Activated naive CD4-positive, alpha-beta T cell treated with anti-CD3 and anti-CD28 coated beads, Interleukin-2, amount 10 ng/mL, durations not matched to agents 7 days and 5 days (primary cell): ENCODE measurements around the gene LMAN1L.
A peak's percentile ranks its signal among the peaks of the same experiment; 100 is the strongest.

Experiments used
- CTCF ChIA-PET: fragments of 350-600 bp; sonication (Branson Sonifier 250); formaldehyde crosslinking; loops from one replicate; lab custom pipeline; 2021; ENCODE audit warnings: antibody characterized with exemption; lab: Charles Lee
- DNase-seq: peaks from one replicate; pipeline ENCODE4 v3.0.0-alpha.2; 2020
- H3K27ac Mint-ChIP-seq: one replicate; pipeline ENCODE4 v1.8.0; 2021; ENCODE audit warnings: mild to moderate bottlenecking, moderate library complexity, mixed read lengths
- H3K27me3 Mint-ChIP-seq: one replicate; pipeline ENCODE4 v1.8.0; 2021; ENCODE audit warnings: mild to moderate bottlenecking, mixed read lengths
- H3K36me3 Mint-ChIP-seq: one replicate; pipeline ENCODE4 v1.8.0; 2021; ENCODE audit warnings: mixed read lengths
- H3K4me1 Mint-ChIP-seq: one replicate; pipeline ENCODE4 v1.8.0; 2021; ENCODE audit warnings: mixed read lengths
- H3K4me3 Mint-ChIP-seq: one replicate; pipeline ENCODE4 v1.8.0; 2021; ENCODE audit warnings: mild to moderate bottlenecking, moderate library complexity, mixed read lengths
- H3K9me3 Mint-ChIP-seq: one replicate; pipeline ENCODE4 v1.8.0; 2021; ENCODE audit warnings: mixed read lengths

The LMAN1L gene

GRCh38 chr15:74843891-74844299 lies 31.3 kb downstream of the LMAN1L start:
- Mint-ChIP-seq H3K27me3 (no peaks in the 10 kb centered on the region), H3K4me1 (peaks cover 62% of the 10 kb centered on the region), H3K27ac (peak overlapping the region; percentile 92), H3K36me3 (peaks cover 53% of the 10 kb centered on the region), H3K9me3 (no peaks in the 10 kb centered on the region), H3K4me3 (peak overlapping the region; percentile 95)
- CTCF ChIA-PET = interaction anchor here (0.5 to 3.6 kb wide), 13 partner anchors 13 to 1060 kb away, joined by 3 to 27 read pairs (median 5); partner anchors contain the start of genes FBXO22 and MPI
- DNase-seq = no peak

GRCh38 chr15:74844319-74845207 lies 31.9 kb downstream of the LMAN1L start:
- no peak for DNase-seq
- Mint-ChIP-seq H3K36me3 (peaks cover 52% of the 10 kb centered on the region), H3K4me3 (peak overlapping the region; percentile 61), H3K27ac (peak overlapping the region; percentile 92), H3K27me3 (no peaks in the 10 kb centered on the region), H3K9me3 (no peaks in the 10 kb centered on the region), H3K4me1 (peaks cover 62% of the 10 kb centered on the region)
- CTCF ChIA-PET = interaction anchor here (0.5 to 3.6 kb wide), 17 partner anchors 9 to 1059 kb away, joined by 3 to 27 read pairs (median 4); partner anchors contain the start of genes FBXO22 and MPI

DNA sequence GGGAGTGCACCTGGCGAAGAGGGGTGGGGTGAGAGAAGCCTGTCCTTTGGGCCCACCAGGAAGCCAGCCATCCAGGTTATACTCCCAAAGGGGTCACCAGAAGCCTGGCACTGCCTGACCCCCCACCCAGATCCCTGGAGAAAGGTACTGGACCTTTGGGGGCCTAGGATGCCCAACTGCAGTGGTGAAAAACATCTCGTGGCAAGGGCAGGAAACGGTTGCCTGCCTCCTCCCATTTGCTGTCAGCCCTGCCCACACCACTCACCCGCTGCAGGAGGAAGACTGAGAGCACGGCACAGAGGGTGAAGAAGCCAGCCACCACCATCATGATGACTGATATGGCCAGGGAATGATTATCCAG lies 32.6 kb downstream of the LMAN1L start:
- Mint-ChIP-seq H3K9me3 (no peaks in the 10 kb centered on the region), H3K4me3 (peak overlapping the region; percentile 61), H3K36me3 (peaks cover 55% of the 10 kb centered on the region), H3K27ac (peak overlapping the region; percentile 92), H3K4me1 (peaks cover 62% of the 10 kb centered on the region), H3K27me3 (no peaks in the 10 kb centered on the region)
- peak; percentile 77 for DNase-seq
- CTCF ChIA-PET = interaction anchor here (0.8 to 3.6 kb wide), 15 partner anchors 9 to 210 kb away, joined by 3 to 27 read pairs (median 4); partner anchors contain the start of gene MPI

DNA sequence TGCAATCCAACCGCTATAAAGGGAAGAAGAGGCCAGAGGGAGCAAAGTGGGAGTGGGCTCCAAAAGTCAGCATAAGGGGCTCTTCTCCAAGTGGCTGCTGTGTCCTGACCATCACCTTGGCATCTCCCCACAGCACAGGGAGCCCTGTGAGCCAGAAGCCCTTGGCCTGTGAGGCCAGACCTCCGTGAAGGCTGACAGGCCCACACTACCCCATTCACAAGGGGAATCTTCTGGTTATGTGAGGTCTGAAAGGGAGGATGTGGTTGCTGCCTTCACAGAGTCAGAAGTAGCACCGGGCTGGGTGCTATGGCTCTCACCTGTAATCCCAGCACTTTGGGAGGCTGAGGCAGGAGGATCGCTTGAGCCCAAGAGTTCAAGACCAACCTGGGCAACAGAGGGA lies 32.9 kb downstream of the LMAN1L start:
- Mint-ChIP-seq H3K36me3 (peaks cover 56% of the 10 kb centered on the region), H3K4me1 (peaks cover 62% of the 10 kb centered on the region)
- CTCF ChIA-PET = interaction anchor here (0.7 to 3.6 kb wide), 5 partner anchors 24 to 752 kb away, joined by 3 to 27 read pairs (median 6); no protein-coding TSS in a partner anchor

DNA sequence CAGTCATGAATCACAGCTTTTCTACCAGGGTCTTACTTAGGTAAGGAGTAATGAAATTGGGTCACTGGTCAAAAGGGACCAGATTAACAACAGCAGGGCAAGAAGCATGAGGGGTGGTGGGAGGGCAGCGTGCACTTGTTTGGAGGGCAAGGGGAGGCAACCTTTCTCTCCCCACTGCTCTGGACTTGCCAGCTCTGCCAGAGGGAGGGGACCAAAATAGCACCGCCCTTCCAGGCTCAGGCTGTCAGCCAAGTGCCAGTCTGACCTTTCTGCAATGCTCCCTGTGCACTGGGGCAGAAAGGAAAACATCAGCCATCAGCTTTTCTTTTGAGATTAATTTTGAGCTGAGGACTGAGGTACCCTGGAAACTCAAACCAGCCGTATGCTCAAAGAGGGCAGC lies 34.8 kb downstream of the LMAN1L start:
- Mint-ChIP-seq H3K4me1 (peaks cover 43% of the 10 kb centered on the region), H3K9me3 (no peaks in the 10 kb centered on the region), H3K27ac (no peak overlapping the region), H3K4me3 (no peak overlapping the region), H3K27me3 (no peaks in the 10 kb centered on the region), H3K36me3 (peaks cover 58% of the 10 kb centered on the region)
- CTCF ChIA-PET = interaction anchor here (1.1 to 2.7 kb wide), 4 partner anchors 23 to 75 kb away, joined by 4 to 10 read pairs (median 5); no protein-coding TSS in a partner anchor
- no peak for DNase-seq

More for the DNA sequence above, 32.9 kb downstream of the LMAN1L start:
- H3K27me3 Mint-ChIP-seq = no peaks in the 10 kb centered on the region
- peak overlapping the region; percentile 92 for H3K27ac Mint-ChIP-seq
- H3K4me3 Mint-ChIP-seq = peak overlapping the region; percentile 61
- no peaks in the 10 kb centered on the region for H3K9me3 Mint-ChIP-seq
- DNase-seq = peak; percentile 50

GRCh38 chr15:74850393-74850792 lies 37.8 kb downstream of the LMAN1L start:
- no peaks in the 10 kb centered on the region for H3K9me3 Mint-ChIP-seq
- H3K36me3 Mint-ChIP-seq = peaks cover 62% of the 10 kb centered on the region
- no peaks in the 10 kb centered on the region for H3K27me3 Mint-ChIP-seq
- H3K4me1 Mint-ChIP-seq = peaks cover 19% of the 10 kb centered on the region
- no peak overlapping the region for H3K27ac Mint-ChIP-seq
- CTCF ChIA-PET = no interaction called here
- DNase-seq = no peak
- no peak overlapping the region for H3K4me3 Mint-ChIP-seq

GRCh38 chr15:74851960-74852359 lies 39.3 kb downstream of the LMAN1L start:
- Mint-ChIP-seq H3K27me3 (no peaks in the 10 kb centered on the region), H3K4me1 (peaks cover 13% of the 10 kb centered on the region), H3K36me3 (peaks cover 56% of the 10 kb centered on the region), H3K4me3 (no peak overlapping the region), H3K27ac (no peak overlapping the region), H3K9me3 (no peaks in the 10 kb centered on the region)
- no peak for DNase-seq
- CTCF ChIA-PET = interaction anchor here (1.0 kb wide), 1 partner anchor 82 kb away, joined by 4 read pairs; no protein-coding TSS in a partner anchor

GRCh38 chr15:74854453-74855022 lies 41.9 kb downstream of the LMAN1L start:
- CTCF ChIA-PET = no interaction called here

DNA sequence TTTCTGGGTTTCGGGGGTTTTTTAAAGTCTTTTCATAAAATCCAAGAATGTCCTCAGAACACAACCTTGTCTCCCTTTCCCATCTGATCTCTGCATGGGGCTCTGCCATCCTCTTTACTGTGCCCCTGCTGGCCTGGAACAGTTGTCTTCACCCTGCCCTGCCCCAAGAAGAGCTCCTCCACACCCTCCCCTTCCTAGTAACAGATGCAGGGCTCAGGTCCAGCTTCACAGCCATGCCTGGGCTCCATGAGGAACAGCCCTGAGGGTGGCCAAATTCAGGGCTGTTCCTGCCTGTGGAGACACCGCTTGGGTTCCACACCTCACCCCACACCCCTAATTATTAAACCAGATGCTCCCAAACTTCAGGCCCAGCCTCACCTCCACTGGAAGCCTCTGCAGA lies 43.2 kb downstream of the LMAN1L start:
- H3K9me3 Mint-ChIP-seq = no peaks in the 10 kb centered on the region
- CTCF ChIA-PET = interaction anchor here (0.5 to 1.3 kb wide), 2 partner anchors 26 to 75 kb away, joined by 3 read pairs; no protein-coding TSS in a partner anchor
- peaks cover 30% of the 10 kb centered on the region for H3K4me1 Mint-ChIP-seq
- H3K36me3 Mint-ChIP-seq = peaks cover 35% of the 10 kb centered on the region
- no peaks in the 10 kb centered on the region for H3K27me3 Mint-ChIP-seq
- H3K4me3 Mint-ChIP-seq = no peak overlapping the region
- DNase-seq = no peak
- peak overlapping the region; percentile 75 for H3K27ac Mint-ChIP-seq

More at GRCh38 chr15:74854453-74855022, 41.9 kb downstream of the LMAN1L start:
- Mint-ChIP-seq H3K27me3 (no peaks in the 10 kb centered on the region), H3K4me1 (peaks cover 27% of the 10 kb centered on the region), H3K36me3 (peaks cover 42% of the 10 kb centered on the region), H3K27ac (no peak overlapping the region), H3K4me3 (no peak overlapping the region), H3K9me3 (no peaks in the 10 kb centered on the region)
- no peak for DNase-seq

DNA sequence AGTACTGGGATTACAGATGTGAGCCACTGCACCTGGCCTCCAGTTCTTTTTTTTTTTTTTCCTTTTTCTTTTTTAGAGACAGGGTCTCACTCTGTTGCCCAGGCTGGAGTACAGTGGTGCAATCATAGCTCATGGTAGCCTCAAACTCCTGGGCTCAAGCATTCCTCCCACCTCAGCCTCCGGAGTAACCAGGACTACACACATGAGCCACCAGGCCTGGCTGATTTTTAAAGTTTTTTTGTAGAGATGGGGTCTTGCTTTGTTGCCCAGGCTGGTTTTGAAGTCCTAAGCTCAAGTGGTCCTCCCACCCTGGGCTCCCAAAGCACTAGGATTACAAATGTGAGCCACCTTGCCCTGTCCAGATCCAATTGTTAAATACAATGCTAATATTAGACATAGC lies 43.9 kb downstream of the LMAN1L start:
- H3K4me1 Mint-ChIP-seq = peaks cover 34% of the 10 kb centered on the region
- no peak overlapping the region for H3K27ac Mint-ChIP-seq
- no peak for DNase-seq
- H3K36me3 Mint-ChIP-seq = peaks cover 28% of the 10 kb centered on the region
- H3K27me3 Mint-ChIP-seq = no peaks in the 10 kb centered on the region
- H3K4me3 Mint-ChIP-seq = no peak overlapping the region
- CTCF ChIA-PET = interaction anchor here (0.6 to 1.3 kb wide), 4 partner anchors 13 to 86 kb away, joined by 3 read pairs; partner anchors contain the start of gene ULK3
- no peaks in the 10 kb centered on the region for H3K9me3 Mint-ChIP-seq

GRCh38 chr15:74857082-74857655 lies 44.5 kb downstream of the LMAN1L start:
- Mint-ChIP-seq H3K9me3 (no peaks in the 10 kb centered on the region), H3K36me3 (peaks cover 22% of the 10 kb centered on the region), H3K4me1 (peaks cover 34% of the 10 kb centered on the region), H3K27me3 (no peaks in the 10 kb centered on the region), H3K4me3 (no peak overlapping the region), H3K27ac (peak overlapping the region; percentile 58)
- CTCF ChIA-PET = interaction anchor here (0.6 to 2.6 kb wide), 4 partner anchors 14 to 86 kb away, joined by 3 to 11 read pairs (median 3); partner anchors contain the start of gene ULK3
- no peak for DNase-seq

DNA sequence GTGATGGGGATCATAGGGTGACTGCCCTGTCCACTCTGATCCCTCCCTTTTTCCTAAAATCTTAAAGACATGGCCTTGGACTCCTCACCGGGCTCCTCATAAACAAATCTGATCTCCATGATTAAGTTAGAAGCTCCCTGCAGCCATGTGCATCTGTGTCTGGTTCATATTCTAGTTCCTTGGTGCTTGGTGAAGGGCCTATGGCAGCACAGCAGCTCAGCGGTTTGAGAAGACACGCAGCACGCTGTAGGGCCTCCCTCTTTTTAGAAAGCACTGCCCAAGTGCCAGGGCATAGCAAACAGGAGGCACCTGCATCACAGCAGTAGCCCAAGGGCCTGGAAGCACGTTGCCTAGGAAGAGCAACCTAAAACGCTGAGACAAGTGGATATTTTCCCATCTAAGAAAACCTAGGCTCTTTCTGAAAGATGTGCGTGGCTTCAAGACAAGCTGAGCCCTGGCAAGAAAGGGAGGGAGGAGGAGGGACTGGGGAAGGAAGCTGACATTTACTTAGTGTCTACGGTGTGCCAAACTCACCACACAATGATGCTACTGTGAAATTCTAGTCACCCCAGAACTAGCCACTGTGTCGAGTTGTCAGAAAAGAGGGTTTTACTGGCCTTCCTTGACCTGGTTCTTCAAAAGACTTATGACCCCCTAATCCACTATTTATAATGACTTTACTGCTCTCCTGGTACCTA lies 45.2 kb downstream of the LMAN1L start:
- H3K4me3 Mint-ChIP-seq = no peak overlapping the region
- peaks cover 34% of the 10 kb centered on the region for H3K4me1 Mint-ChIP-seq
- DNase-seq = no peak
- no peaks in the 10 kb centered on the region for H3K27me3 Mint-ChIP-seq
- H3K36me3 Mint-ChIP-seq = peaks cover 17% of the 10 kb centered on the region
- CTCF ChIA-PET = interaction anchor here (1.0 to 2.7 kb wide), 5 partner anchors 12 to 73 kb away, joined by 3 to 14 read pairs (median 3); no protein-coding TSS in a partner anchor
- H3K9me3 Mint-ChIP-seq = no peaks in the 10 kb centered on the region
- peak overlapping the region; percentile 58 for H3K27ac Mint-ChIP-seq

DNA sequence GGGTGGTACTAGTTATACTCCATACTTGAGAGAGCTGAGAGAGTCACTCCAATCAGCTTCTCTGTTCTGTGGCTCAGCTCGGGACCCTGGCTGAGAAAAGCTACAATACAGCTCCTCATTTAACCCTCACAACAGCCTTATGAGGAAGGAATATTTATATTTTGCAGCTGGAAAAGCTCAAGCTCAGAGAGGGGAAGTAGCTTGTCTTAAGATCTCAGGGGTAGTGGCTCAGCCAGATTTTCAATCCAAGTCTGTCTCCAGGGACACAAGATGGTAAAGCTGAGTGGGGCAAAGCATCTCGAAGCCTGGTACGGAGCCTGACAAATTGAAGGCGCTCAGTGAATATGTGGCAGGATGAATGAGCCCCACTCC lies 45.7 kb downstream of the LMAN1L start:
- Mint-ChIP-seq H3K9me3 (no peaks in the 10 kb centered on the region), H3K27me3 (no peaks in the 10 kb centered on the region), H3K36me3 (peaks cover 12% of the 10 kb centered on the region), H3K27ac (no peak overlapping the region), H3K4me3 (no peak overlapping the region), H3K4me1 (peaks cover 34% of the 10 kb centered on the region)
- CTCF ChIA-PET = interaction anchor here (1.0 to 2.7 kb wide), 5 partner anchors 12 to 74 kb away, joined by 3 to 14 read pairs (median 3); no protein-coding TSS in a partner anchor
- DNase-seq = no peak
